Activated T-cell treated with anti-CD3 and anti-CD28 coated beads, Interleukin-2, amount 50 U/mL, for 1 hour (primary cell): ENCODE measurements around the gene KAT8.
"Not testable (repeated sequence)": the region's sequence is repeated elsewhere in the genome, so short reads cannot be mapped to it uniquely, and the experiment has no call there.

Experiments used
- DNase-seq: peaks from one replicate; pipeline ENCODE4 v3.0.0-alpha.2; 2020

The KAT8 gene

DNA sequence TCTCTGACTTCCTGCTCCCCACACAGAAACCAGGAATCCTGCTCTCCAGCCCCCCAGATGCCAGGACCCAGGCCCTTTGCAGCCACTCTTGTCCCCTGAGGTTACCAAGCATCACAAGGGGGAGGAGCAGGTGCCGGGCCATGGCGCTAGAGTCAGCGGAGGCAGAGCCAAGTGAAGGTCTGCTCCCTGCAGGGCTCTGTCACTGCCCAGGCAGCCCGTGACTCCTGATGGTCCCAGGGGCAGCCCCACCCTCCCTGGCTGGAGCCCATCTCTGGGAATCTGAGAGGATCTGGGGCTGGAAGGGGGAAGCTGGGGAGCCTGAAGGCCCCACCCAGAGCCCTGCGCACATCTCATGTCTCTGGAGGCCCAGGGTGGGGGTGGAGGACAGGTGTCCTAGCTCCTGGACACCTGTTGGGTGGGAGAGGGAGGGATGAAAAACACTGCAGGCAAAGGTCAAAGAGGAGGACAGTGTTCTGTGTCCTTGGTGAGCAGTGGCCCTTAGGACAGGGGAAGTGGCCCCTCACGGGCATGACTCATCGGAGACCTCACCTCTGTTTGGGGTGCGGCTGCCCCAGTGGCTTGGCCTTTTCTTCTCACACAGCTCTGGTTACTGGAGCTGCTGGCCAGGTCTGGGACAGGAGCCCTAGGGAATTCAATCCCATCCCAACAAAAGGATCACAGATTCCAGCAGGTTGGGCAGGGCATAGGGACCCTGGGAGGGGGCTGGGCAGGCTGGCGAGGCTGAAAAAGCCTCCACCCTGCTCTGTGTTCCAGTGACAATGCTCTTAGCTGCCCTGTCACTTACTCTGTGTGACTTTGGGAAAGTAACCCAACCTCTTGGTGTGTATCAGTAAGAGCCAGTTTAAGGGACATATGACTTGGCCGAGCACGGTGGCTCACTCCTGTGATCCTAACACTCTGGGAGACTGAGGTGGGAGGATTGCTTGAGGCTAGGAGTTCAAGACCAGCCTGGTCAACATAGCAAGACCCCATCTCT, 32.7 kb downstream of the KAT8 start, which contains the start of gene PRSS36:
Gene PRSS36 (minus strand): TSS at position 173 of the 997 bp plus-strand sequence. CDS start 31 bp downstream, at position 142.
- no peak for DNase-seq

DNA sequence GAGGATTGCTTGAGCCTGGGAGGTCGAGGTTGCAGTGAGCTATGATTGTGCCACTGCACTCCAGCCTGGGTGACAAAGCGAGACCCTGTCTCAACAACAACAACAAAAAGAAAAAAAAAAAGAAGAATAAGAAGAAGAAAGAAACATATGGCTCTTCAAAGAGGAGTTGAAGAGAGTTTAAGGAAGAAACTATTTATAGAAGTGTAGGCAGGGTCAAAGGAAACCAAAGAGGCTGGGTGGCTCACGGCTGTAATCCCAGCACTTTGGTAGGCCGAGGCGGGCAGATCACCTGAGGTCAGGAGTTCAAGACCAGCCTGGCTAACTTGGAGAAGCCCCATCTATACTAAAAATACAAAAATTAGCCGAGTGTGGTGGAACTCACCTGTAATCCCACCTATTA, 33.5 kb downstream of the KAT8 start:
- not testable (repeated sequence) for DNase-seq

DNA sequence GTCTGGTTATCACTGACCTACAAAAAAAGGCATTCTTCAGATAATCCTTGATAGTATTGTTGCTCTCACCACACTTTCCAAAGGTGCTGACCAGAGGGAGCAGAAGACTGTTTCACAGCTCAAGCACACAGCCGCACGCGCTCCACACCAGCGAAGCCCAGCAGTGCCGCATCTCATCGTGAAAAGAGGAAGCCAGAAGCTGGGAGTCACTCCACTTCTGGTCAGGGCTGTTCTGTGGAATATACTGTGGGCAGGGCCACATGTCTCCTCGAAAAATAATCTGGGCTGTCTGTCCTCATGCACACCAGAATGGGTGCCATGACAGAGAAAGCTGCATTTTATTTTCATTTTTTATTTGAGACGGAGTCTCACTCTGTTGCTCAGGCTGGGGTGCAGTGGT, 39.7 kb downstream of the KAT8 start:
- no peak for DNase-seq

DNA sequence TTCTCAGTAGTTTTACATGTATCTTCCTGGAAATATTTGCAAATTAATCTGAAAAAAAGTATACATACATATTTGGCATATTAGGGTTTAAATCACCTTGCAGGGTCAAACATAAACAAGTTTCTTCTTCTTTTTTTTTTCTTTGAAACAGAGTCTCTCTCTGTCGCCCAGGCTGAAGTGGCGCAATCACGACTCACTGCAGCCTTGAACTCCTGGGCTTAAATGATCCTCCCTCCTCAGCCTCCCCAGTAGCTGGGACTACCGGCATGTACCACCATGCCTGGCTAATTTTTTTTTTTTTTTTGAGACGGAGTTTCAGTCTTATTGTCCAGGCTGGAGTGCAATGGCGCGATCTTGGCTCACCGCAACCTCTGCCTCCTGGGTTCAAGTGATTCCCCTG, 49.9 kb downstream of the KAT8 start:
- DNase-seq = no peak

GRCh38 chr16:31168848-31169247, 51.4 kb downstream of the KAT8 start:
- no peak for DNase-seq

DNA sequence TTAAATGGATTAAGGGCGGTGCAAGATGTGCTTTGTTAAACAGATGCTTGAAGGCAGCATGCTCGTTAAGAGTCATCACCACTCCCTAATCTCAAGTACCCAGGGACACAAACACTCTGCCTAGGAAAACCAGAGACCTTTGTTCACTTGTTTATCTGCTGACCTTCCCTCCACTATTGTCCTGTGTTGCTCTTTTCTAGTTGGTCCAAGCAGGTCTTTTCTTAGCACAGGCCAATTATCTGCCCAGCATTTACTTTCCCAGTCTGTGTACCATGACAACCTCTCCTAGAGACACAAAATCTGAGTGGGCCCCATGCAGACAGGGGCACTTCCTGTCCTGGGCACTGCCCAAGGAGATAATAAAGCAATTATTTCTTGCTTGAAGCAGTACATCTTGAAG, 52.6 kb downstream of the KAT8 start:
- not testable (repeated sequence) for DNase-seq

DNA sequence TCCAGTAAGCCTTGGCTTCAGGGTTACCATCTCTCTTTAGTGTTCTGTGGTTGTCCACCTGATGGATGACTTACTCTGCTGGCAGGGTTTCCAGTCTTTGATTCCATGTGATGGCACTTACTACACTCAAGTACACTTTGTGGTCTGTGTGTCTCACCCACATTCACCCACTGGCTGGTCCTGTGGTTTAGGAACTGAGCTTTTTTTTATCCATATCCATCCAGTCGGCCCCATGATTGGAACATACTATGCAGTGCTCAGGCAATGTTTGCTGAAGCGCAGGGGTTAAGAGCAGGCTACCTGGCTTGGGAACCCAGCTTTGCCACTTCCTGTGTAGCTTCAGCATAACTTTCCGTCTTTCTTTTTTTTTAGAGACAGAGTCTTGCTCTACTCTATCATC, 59.7 kb downstream of the KAT8 start:
- peak; percentile 53 for DNase-seq

DNA sequence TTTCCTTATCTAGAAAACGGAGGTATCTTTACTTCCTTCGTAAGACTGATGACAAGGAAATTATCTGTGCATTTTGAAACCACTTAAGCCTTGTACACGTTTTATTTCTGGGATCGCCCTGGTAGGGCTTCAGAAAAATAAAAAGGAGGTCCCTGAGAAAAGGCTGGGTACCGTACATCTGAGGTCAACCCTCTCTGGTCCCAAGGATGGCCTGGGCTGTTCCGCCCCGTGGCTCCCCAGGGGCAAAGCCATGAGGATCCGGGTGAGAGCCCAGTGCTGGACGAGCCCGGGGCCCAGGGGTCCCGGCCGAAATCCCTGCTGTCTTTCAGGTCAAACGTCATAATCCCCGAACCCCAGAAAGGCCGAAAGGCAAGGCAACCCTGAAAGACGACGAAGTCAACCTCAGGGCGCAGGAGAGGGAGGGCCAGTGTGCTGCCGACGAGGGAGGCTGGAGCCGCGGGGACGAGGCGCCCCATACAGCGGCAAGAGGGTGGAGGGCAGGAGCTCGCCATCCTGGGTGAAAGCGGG, 61.8 kb downstream of the KAT8 start:
- DNase-seq = no peak

GRCh38 chr16:31179747-31180459, 62.4 kb downstream of the KAT8 start, which contains the start of gene FUS:
Gene FUS, plus strand, starts transcription at chr16:31180139. Its CDS starts 76 bp downstream, at chr16:31180215.
- DNase-seq = peak; percentile 94
